ENCODE measurements around the gene ARHGAP36. TPM values are rescaled to one million over a fixed set of nuclear protein-coding genes. Genes with fewer than 3 reads are reported as not detected.

Gene ARHGAP36
- total and polyA plus RNA-seq, 8 donors = 0.05 TPM; not detected in 7

DNA sequence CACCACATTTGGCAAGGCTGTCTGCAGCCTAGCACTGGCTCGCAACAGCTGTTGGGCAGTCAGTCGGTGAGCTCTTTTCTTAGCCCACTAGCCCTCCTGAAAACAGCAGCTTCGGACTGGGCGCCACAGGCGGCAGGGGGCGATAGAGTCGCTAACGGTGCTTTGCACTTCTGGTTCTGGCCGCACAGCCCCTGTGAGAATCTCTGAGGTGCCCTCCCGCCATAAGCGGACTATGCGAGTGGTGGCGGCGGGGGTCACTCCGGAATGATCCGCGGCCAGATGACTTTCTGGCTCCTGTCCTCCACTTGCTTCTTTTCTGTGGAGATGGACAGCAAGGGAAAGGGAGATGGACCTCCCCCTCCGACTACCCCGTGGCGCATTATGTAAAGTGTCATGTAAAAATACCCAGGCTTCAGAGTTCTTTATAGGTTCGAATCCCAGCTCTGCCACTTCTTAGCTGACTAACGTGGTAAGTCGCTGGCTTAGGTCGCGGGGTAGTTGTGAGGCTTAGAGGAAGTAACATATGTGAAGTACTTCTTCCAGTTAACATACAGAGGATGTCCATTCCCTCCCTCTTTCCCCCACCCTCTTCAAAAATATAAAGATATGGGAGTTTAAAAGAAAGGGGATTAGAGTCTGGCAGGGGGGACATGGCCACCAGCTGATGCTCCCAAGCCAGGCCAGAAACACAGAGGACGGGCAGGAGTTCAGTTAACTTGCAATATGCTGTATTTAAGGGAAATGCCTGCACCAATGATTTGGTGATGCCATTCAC, 11.0 kb downstream of the ARHGAP36 start:
- intact Hi-C loops (cut with DNase I; ENCODE audit: low total_unique reads) = no loop called here
- Histone ChIP-seq H3K9me3 (no peaks in the 10 kb centered on the region), H3K4me3 (no peak overlapping the region), H3K4me1 (peaks cover 0 to 7% (median 0%) of the 10 kb centered on the region in 4 donors), H3K27ac (no peak overlapping the region), H3K27me3 (peaks cover 9 to 75% (median 57%) of the 10 kb centered on the region in 3 donors), H3K36me3 (no peaks in the 10 kb centered on the region)
- WGBS, 5 donors = 8 to 30% (median 26%) methylated on average over 6 to 26 of the region's 26 CpGs
- TF ChIP-seq EP300 (IDR thresholded peaks at IDR 0.05) (no peak), POLR2A (IDR thresholded peaks at IDR 0.05) (no peak), POLR2AphosphoS5 (IDR thresholded peaks at IDR 0.05) (no peak)
- TF ChIP-seq, protein P1, sequence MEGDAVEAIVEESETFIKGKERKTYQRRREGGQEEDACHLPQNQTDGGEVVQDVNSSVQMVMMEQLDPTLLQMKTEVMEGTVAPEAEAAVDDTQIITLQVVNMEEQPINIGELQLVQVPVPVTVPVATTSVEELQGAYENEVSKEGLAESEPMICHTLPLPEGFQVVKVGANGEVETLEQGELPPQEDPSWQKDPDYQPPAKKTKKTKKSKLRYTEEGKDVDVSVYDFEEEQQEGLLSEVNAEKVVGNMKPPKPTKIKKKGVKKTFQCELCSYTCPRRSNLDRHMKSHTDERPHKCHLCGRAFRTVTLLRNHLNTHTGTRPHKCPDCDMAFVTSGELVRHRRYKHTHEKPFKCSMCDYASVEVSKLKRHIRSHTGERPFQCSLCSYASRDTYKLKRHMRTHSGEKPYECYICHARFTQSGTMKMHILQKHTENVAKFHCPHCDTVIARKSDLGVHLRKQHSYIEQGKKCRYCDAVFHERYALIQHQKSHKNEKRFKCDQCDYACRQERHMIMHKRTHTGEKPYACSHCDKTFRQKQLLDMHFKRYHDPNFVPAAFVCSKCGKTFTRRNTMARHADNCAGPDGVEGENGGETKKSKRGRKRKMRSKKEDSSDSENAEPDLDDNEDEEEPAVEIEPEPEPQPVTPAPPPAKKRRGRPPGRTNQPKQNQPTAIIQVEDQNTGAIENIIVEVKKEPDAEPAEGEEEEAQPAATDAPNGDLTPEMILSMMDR (IDR thresholded peaks at IDR 0.05) = no peak
- DNase-seq = peak in 1 of 2 donors; percentile 58

DNA sequence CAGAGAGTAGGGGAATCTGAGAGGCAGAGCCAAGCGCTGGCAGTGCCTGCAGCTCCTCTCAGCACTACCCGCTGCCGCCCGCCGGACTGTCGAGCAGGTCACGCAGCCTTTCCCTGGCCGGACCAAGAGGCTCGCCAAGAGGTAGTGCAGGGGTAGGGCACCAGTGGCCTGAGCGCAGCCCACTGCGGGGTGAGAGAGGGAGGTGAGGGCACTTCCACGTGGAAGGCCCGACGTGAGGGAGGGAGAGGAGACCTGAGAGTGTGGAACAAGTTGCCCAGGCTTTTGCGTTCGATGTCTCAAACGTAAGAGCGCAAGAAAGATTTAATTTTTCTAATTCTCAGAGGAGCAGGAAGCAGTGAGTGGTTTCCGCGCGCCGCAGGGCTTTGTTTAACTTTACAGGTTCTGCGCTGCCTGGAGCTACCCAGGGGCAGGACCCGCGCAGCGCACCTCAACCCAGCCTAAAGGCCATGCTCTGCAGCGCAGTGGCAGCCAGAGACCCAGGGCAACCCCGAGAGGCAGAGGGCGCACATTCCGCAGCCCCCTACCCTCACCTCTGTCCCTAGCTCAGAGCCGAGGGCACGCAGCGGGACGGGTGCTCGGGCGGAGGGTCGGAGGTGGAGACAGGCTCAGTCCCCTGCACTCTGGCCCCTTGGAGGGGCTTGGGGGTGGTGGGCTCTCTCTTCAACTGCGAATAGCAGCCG, 14.9 kb downstream of the ARHGAP36 start:
- Histone ChIP-seq H3K27me3 (peaks cover 5 to 51% (median 41%) of the 10 kb centered on the region in 3 donors), H3K36me3 (no peaks in the 10 kb centered on the region), H3K4me3 (no peak overlapping the region), H3K4me1 (peaks cover 0 to 5% (median 0%) of the 10 kb centered on the region in 4 donors), H3K27ac (no peak overlapping the region), H3K9me3 (no peaks in the 10 kb centered on the region)
- TF ChIP-seq POLR2A (IDR thresholded peaks at IDR 0.05) = no peak
- no peak for TF ChIP-seq EP300 (IDR thresholded peaks at IDR 0.05)
- TF ChIP-seq, protein P1 (IDR thresholded peaks at IDR 0.05) = no peak
- no peak for TF ChIP-seq POLR2AphosphoS5 (IDR thresholded peaks at IDR 0.05)
- no peak for DNase-seq
- WGBS, 5 donors = 3 to 28% (median 7%) methylated on average over 13 to 39 of the region's 39 CpGs
- intact Hi-C loops (cut with DNase I; ENCODE audit: low total_unique reads) = no loop called here

DNA sequence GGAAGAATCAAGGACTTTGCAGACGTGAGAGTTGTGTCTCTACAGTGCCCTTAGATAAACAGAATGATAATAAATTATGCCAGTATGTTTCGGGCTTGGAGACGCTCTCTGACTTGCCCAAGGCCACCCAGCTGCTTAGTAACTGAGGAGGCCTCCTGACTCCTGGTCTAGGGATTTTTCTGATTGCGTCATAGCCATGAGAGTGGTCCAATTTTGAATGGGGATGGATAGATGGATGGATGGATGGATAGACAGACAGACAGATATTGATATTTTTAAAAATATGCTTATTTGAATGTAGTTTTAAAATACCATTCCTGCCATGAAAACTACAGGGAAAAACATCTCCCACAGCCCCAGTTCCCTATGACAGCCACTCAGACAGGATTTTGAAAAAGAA, 15.5 kb downstream of the ARHGAP36 start:
- 16 to 30% (median 18%) methylated on average over 3 to 4 of the region's 4 CpGs for WGBS, 5 donors
- H3K27ac ChIP-seq = no peak overlapping the region
- H3K9me3 ChIP-seq = no peaks in the 10 kb centered on the region
- peaks cover 5 to 45% (median 35%) of the 10 kb centered on the region in 3 donors for H3K27me3 ChIP-seq
- TF ChIP-seq POLR2AphosphoS5 (IDR thresholded peaks at IDR 0.05) = no peak
- TF ChIP-seq POLR2A (IDR thresholded peaks at IDR 0.05) = no peak
- TF ChIP-seq, protein P1 (IDR thresholded peaks at IDR 0.05) = no peak
- TF ChIP-seq EP300 (IDR thresholded peaks at IDR 0.05) = no peak
- no peaks in the 10 kb centered on the region for H3K36me3 ChIP-seq
- no peak overlapping the region for H3K4me3 ChIP-seq
- intact Hi-C loops (cut with DNase I; ENCODE audit: low total_unique reads) = no loop called here
- no peak for DNase-seq
- H3K4me1 ChIP-seq = no peaks in the 10 kb centered on the region

DNA sequence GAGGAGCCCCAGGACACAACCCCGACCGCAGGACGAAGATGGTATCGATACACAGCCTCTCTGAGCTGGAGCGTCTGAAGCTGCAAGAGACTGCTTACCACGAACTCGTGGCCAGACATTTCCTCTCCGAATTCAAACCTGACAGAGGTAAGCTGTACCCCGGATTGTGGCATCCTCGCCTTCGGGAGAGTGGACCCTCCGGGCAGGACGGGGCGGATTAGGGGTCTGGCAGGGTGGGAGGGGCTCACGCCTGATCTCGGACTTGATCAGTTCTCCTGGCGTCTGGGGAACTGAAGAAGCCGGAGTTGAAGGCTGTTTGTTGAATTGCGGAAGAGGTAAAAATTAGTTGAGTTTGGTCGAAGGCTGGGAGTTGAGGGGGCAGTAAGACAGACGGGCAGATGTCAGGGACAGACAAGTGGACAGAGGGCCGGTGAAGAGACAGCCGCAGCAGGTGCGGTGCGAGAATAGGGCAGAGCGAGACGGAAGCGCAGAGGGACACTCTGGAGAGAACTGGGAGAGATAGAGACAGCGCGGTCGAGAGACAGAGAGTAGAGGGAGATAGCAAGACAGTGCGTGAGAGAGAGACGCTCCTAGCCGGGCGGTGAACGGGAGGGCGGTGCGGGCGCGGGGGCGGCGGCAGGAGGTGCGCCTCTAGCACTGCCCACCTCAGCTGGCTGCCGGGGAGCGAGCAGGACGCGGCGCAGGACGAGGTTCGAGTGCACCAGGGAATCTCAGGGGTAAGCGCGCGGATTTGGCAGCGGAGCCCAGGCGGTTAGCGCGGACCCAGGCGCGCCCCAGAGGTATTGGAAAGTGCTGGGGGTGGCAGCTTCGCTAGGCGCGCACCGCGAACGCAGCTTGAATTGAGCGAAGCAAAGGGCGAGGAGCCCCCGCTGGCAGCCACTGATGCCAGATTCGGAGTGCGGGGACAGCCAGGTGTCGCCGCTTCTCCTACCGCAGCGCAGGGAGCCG, 23.9 kb downstream of the ARHGAP36 start:
- 3 to 35% (median 10%) methylated on average over 30 to 75 of the region's 75 CpGs for WGBS, 5 donors
- Histone ChIP-seq H3K36me3 (no peaks in the 10 kb centered on the region), H3K27ac (no peak overlapping the region), H3K9me3 (peaks cover 0 to 11% (median 0%) of the 10 kb centered on the region in 4 donors), H3K27me3 (peaks cover 3 to 55% (median 36%) of the 10 kb centered on the region in 3 donors), H3K4me1 (no peaks in the 10 kb centered on the region), H3K4me3 (no peak overlapping the region)
- intact Hi-C loops (cut with DNase I; ENCODE audit: low total_unique reads) = no loop called here
- DNase-seq = no peak
- TF ChIP-seq POLR2AphosphoS5 (IDR thresholded peaks at IDR 0.05) (no peak), POLR2A (IDR thresholded peaks at IDR 0.05) (no peak), EP300 (IDR thresholded peaks at IDR 0.05) (no peak)
- TF ChIP-seq, protein P1 (IDR thresholded peaks at IDR 0.05) = no peak

Measured in stomach (tissue), 9 donors.